Kidney epithelial cell (primary cell): ENCODE data around the gene L3MBTL2. TPM values are rescaled to one million over a fixed set of nuclear protein-coding genes. Genes with fewer than 3 reads are reported as not detected.

ENCODE experiments used
- DNase-seq: peaks from one replicate; pipeline ENCODE4 v3.0.0-alpha.2; 2010; ENCODE audit warnings: low read depth
- H3K27me3 ChIP-seq: 2 replicates; pipeline ENCODE4 v1.6.0; 2011; ENCODE audit warnings: low read length; ENCODE audit not compliant: control insufficient read depth, insufficient read depth
- H3K36me3 ChIP-seq: 2 replicates; pipeline ENCODE4 v1.5.1; 2011; ENCODE audit warnings: low read length; ENCODE audit not compliant: control insufficient read depth, insufficient read depth
- H3K4me3 ChIP-seq: 2 replicates; pipeline ENCODE4 v1.5.1; 2011; ENCODE audit warnings: low read depth, mild to moderate bottlenecking, control low read depth, low read length
- total RNA-seq: library from RNA; depleted of rRNA; stranded (reverse); fragments of >200 nt; gene quantifications from 2 replicates; pipeline ENCODE4 v1.2.3, GENCODE V29; 2015
- TF ChIP-seq, protein P1 (sequence below): IDR thresholded peaks from 2 replicates; pipeline ENCODE4 v1.5.1; 2011; ENCODE audit warnings: mild to moderate bottlenecking, moderate library complexity, low read length, control low read depth, inconsistent platforms; ENCODE audit not compliant: insufficient read depth, poor library complexity, severe bottlenecking

L3MBTL2 gene
- total RNA-seq, 1 donor from 2014 or later = 28.5 TPM

DNA sequence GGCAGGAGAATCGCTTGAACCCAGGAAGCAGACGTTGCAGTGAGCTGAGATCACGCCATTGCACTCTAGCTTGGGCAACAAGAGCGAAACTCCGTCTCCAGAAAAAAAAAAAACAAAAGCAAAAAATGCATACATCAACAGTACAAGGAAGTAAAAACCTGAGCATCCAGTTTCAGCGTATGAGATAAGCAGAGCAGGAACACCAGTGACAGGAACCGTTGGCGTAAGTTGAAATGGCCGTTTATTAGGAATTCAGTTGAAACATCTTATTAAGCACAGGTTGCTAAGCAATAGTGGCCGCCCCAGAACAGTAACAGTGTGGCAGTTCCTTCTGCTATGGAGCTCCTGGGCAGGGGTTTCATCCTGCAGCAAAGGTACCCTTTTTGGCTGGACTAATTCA, 4.0 kb upstream of the L3MBTL2 start:
- peaks cover 7% of the 10 kb centered on the region for H3K27me3 ChIP-seq
- TF ChIP-seq, protein P1, sequence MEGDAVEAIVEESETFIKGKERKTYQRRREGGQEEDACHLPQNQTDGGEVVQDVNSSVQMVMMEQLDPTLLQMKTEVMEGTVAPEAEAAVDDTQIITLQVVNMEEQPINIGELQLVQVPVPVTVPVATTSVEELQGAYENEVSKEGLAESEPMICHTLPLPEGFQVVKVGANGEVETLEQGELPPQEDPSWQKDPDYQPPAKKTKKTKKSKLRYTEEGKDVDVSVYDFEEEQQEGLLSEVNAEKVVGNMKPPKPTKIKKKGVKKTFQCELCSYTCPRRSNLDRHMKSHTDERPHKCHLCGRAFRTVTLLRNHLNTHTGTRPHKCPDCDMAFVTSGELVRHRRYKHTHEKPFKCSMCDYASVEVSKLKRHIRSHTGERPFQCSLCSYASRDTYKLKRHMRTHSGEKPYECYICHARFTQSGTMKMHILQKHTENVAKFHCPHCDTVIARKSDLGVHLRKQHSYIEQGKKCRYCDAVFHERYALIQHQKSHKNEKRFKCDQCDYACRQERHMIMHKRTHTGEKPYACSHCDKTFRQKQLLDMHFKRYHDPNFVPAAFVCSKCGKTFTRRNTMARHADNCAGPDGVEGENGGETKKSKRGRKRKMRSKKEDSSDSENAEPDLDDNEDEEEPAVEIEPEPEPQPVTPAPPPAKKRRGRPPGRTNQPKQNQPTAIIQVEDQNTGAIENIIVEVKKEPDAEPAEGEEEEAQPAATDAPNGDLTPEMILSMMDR = no peak
- DNase-seq = no peak
- H3K4me3 ChIP-seq = no peak overlapping the region
- H3K36me3 ChIP-seq = no peaks in the 10 kb centered on the region

DNA sequence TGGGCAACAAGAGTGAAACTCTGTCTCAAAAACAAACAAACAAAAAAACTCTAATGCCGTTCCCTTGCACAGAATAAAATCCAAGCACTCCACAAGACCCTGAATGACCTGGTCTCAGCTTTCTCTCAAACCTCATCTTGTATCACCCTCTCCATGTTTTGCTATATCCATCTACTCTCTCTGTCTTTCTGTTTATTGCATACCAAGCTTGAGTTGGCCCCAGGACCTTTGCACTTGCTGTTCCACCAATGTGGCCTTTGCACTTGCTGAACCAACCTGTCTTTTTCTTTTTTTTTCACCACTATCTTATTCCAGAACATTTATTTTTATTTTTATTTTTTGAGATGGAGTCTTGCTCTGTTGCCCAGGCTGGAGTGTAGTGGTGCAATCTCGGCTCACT, 2.0 kb upstream of the L3MBTL2 start:
- DNase-seq = no peak
- Histone ChIP-seq H3K4me3 (no peak overlapping the region), H3K36me3 (no peaks in the 10 kb centered on the region), H3K27me3 (no peaks in the 10 kb centered on the region)
- TF ChIP-seq, protein P1 = no peak

GRCh38 chr22:41204066-41204465, 1.0 kb upstream of the L3MBTL2 start:
- no peak overlapping the region for H3K4me3 ChIP-seq
- H3K27me3 ChIP-seq = no peaks in the 10 kb centered on the region
- TF ChIP-seq, protein P1 = no peak
- DNase-seq = no peak
- no peaks in the 10 kb centered on the region for H3K36me3 ChIP-seq

GRCh38 chr22:41206719-41207118, 1.6 kb downstream of the L3MBTL2 start:
- Histone ChIP-seq H3K27me3 (no peaks in the 10 kb centered on the region), H3K36me3 (no peaks in the 10 kb centered on the region)
- TF ChIP-seq, protein P1 = no peak

GRCh38 chr22:41215409-41215808, 10.3 kb downstream of the L3MBTL2 start:
- no peak for DNase-seq

More at GRCh38 chr22:41206719-41207118, 1.6 kb downstream of the L3MBTL2 start:
- H3K4me3 ChIP-seq = no peak overlapping the region
- no peak for DNase-seq

DNA sequence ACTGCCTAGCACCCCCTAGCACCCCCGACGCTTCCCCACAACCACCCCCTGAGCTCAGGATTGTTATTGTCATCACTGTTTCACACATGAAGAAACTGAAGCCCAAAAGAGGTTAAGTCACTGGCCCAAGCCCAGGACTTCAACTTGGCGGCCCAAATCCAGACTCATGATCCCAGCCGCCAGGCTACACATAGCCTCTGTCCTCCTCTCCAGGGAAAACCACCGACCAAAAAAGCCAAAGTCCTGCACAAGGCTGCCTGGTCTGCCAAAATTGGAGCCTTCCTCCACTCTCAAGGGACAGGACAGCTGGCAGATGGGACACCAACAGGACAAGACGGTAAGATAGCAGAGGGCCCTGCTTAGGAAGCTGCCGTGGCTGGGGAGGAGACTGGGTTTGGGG, 10.8 kb downstream of the L3MBTL2 start:
- H3K4me3 ChIP-seq = no peak overlapping the region
- DNase-seq = no peak

More at GRCh38 chr22:41215409-41215808, 10.3 kb downstream of the L3MBTL2 start:
- TF ChIP-seq, protein P1 = no peak
- no peaks in the 10 kb centered on the region for H3K36me3 ChIP-seq
- H3K4me3 ChIP-seq = no peak overlapping the region
- H3K27me3 ChIP-seq = no peaks in the 10 kb centered on the region

More for the DNA sequence above, 10.8 kb downstream of the L3MBTL2 start:
- no peaks in the 10 kb centered on the region for H3K36me3 ChIP-seq
- H3K27me3 ChIP-seq = no peaks in the 10 kb centered on the region
- TF ChIP-seq, protein P1 = no peak
